H9 (cell line): Measurements from ENCODE around the gene RNF149. TPM values are rescaled to one million over a fixed set of nuclear protein-coding genes. Genes with fewer than 3 reads are reported as not detected.

ENCODE experiments used
- DNase-seq: peaks from one replicate; pipeline ENCODE4 v3.0.0-alpha.2; 2017
- H2AFZ ChIP-seq: one replicate; pipeline ENCODE4 v1.6.1; 2013; ENCODE audit warnings: mild to moderate bottlenecking, low read length, control low read depth, moderate library complexity
- H2AK5ac ChIP-seq: 2 replicates; pipeline ENCODE4 v1.6.1; 2013; ENCODE audit warnings: low read length, control low read depth, mixed read lengths; ENCODE audit not compliant: insufficient read length
- H2BK120ac ChIP-seq: one replicate; pipeline ENCODE4 v1.6.1; 2013; ENCODE audit warnings: low read depth, mild to moderate bottlenecking, low read length, control low read depth, inconsistent platforms; ENCODE audit not compliant: poor library complexity, severe bottlenecking
- H2BK12ac ChIP-seq: 2 replicates; pipeline ENCODE4 v1.6.1; 2013; ENCODE audit warnings: low read length, control low read depth, mixed read lengths, low read depth; ENCODE audit not compliant: insufficient read length
- H2BK15ac ChIP-seq: 2 replicates; pipeline ENCODE4 v1.6.1; 2013; ENCODE audit warnings: low read depth, low read length, control low read depth
- H2BK20ac ChIP-seq: one replicate; pipeline ENCODE4 v1.6.1; 2013; ENCODE audit warnings: low read depth, mild to moderate bottlenecking, low read length, control low read depth, inconsistent platforms; ENCODE audit not compliant: poor library complexity, severe bottlenecking
- H2BK5ac ChIP-seq: 2 replicates; pipeline ENCODE4 v1.6.1; 2013; ENCODE audit warnings: low read length, control low read depth, mixed read lengths; ENCODE audit not compliant: insufficient read length
- H3K14ac ChIP-seq: 2 replicates; pipeline ENCODE4 v1.6.1; 2013; ENCODE audit warnings: low read length, control low read depth; ENCODE audit not compliant: insufficient read depth
- H3K18ac ChIP-seq: 2 replicates; pipeline ENCODE4 v1.6.1; 2013; ENCODE audit warnings: low read depth, mild to moderate bottlenecking, mixed read lengths, low read length, control low read depth; ENCODE audit not compliant: insufficient read length
- H3K23ac ChIP-seq: 2 replicates; pipeline ENCODE4 v1.6.1; 2013; ENCODE audit warnings: low read length, control low read depth, mixed read lengths, low read depth; ENCODE audit not compliant: insufficient read length
- H3K23me2 ChIP-seq: 2 replicates; pipeline ENCODE4 v1.6.1; 2013; ENCODE audit warnings: low read depth, mild to moderate bottlenecking, mixed read lengths, low read length, control low read depth; ENCODE audit not compliant: insufficient read length, poor library complexity, severe bottlenecking
- H3K27ac ChIP-seq: 2 replicates; pipeline ENCODE4 v1.5.1; 2013; ENCODE audit warnings: low read length, control low read depth, mixed read lengths, low read depth; ENCODE audit not compliant: insufficient read length
- H3K27me3 ChIP-seq: 2 replicates; pipeline ENCODE4 v1.6.1; 2013; ENCODE audit warnings: low read length, control low read depth, inconsistent platforms; ENCODE audit not compliant: insufficient read depth
- H3K4ac ChIP-seq: 2 replicates; pipeline ENCODE4 v1.6.1; 2013; ENCODE audit warnings: low read depth, mild to moderate bottlenecking, control low read depth, inconsistent platforms, low read length, moderate library complexity
- H3K4me1 ChIP-seq: 2 replicates; pipeline ENCODE4 v1.6.1; 2013; ENCODE audit warnings: low read length, control low read depth, inconsistent platforms; ENCODE audit not compliant: insufficient read depth
- H3K4me2 ChIP-seq: 2 replicates; pipeline ENCODE4 v1.6.1; 2013; ENCODE audit warnings: low read length, control low read depth, mixed read lengths; ENCODE audit not compliant: insufficient read length, insufficient read depth
- H3K56ac ChIP-seq: 2 replicates; pipeline ENCODE4 v1.6.1; 2013; ENCODE audit warnings: low read depth, mild to moderate bottlenecking, mixed read lengths, low read length, control low read depth; ENCODE audit not compliant: insufficient read length
- H3K79me1 ChIP-seq: 2 replicates; pipeline ENCODE4 v1.6.1; 2013; ENCODE audit warnings: low read depth, mild to moderate bottlenecking, moderate library complexity, low read length, control low read depth, inconsistent platforms; ENCODE audit not compliant: insufficient read depth, poor library complexity, severe bottlenecking
- H3K79me2 ChIP-seq: 2 replicates; pipeline ENCODE4 v1.6.1; 2013; ENCODE audit warnings: low read length, control low read depth, inconsistent platforms; ENCODE audit not compliant: insufficient read depth
- H3K9ac ChIP-seq: 2 replicates; pipeline ENCODE4 v1.6.1; 2013; ENCODE audit warnings: low read length, control low read depth, mixed read lengths; ENCODE audit not compliant: insufficient read length; ENCODE audit errors: extremely low read depth
- H3K9me3 ChIP-seq: one replicate; pipeline ENCODE4 v1.6.1; 2013; ENCODE audit warnings: low read depth, low read length, inconsistent platforms; ENCODE audit not compliant: control insufficient read depth
- H3T11ph ChIP-seq: one replicate; pipeline ENCODE4 v1.6.1; 2013; ENCODE audit warnings: mild to moderate bottlenecking, low read length, control low read depth, inconsistent platforms
- H4K20me1 ChIP-seq: one replicate; pipeline ENCODE4 v1.6.1; 2013; ENCODE audit not compliant: control insufficient read depth, insufficient read length, insufficient read depth
- H4K5ac ChIP-seq: 2 replicates; pipeline ENCODE4 v1.6.1; 2013; ENCODE audit warnings: low read depth, mild to moderate bottlenecking, mixed read lengths, low read length, control low read depth; ENCODE audit not compliant: insufficient read length
- H4K8ac ChIP-seq: replicated peaks from 2 replicates; pipeline ENCODE4 v1.6.1; 2013; ENCODE audit warnings: low read length, control low read depth, mixed read lengths, low read depth; ENCODE audit not compliant: insufficient read length
- H4K91ac ChIP-seq: 2 replicates; pipeline ENCODE4 v1.6.1; 2013; ENCODE audit warnings: low read depth, mild to moderate bottlenecking, moderate library complexity, mixed read lengths, low read length, control low read depth; ENCODE audit not compliant: insufficient read length
- H3K27ac Mint-ChIP-seq, 3 experiments: 2 replicates in 2 of 3; 3 replicates in 1 of 3; pipeline ENCODE4 v1.8.0; 2020 to 2021; ENCODE audit warnings: mixed read lengths in 3 of 3, mild to moderate bottlenecking in 1 of 3, moderate library complexity in 1 of 3
- H3K27me3 Mint-ChIP-seq: 2 replicates; pipeline ENCODE4 v1.8.0; 2021; ENCODE audit warnings: low read depth, mild to moderate bottlenecking, moderate library complexity, mixed read lengths
- H3K36me3 Mint-ChIP-seq, 3 experiments: 2 replicates in 2 of 3; 3 replicates in 1 of 3; pipeline ENCODE4 v1.8.0; 2020 to 2021; ENCODE audit warnings: low read depth in 3 of 3, mixed read lengths in 3 of 3; ENCODE audit not compliant: insufficient read depth in 1 of 3
- H3K4me1 Mint-ChIP-seq, 2 experiments: 2 replicates each; pipeline ENCODE4 v1.8.0; 2020; ENCODE audit warnings: mixed read lengths in 2 of 2
- H3K4me3 Mint-ChIP-seq, 2 experiments: 2 replicates in 1 of 2; 3 replicates in 1 of 2; pipeline ENCODE4 v1.8.0; 2020 to 2021; ENCODE audit warnings: mild to moderate bottlenecking in 2 of 2, mixed read lengths in 2 of 2, moderate library complexity in 1 of 2
- H3K9me3 Mint-ChIP-seq, 2 experiments: 2 replicates in 1 of 2; 3 replicates in 1 of 2; pipeline ENCODE4 v1.8.0; 2020; ENCODE audit warnings: mild to moderate bottlenecking in 2 of 2, mixed read lengths in 2 of 2, moderate library complexity in 1 of 2
- WGBS: extraction: QIAGEN DNeasy Blood & Tissue Kit; methylation state at CpG from one replicate; pipeline ENCODE4 v1.1.7; 2013; ENCODE audit warnings: missing lambda C conversion rate, low lambda C conversion rate, mixed read lengths; ENCODE audit not compliant: insufficient read length; ENCODE audit errors: extremely low coverage; 5-methylcytosine and 5-hydroxymethylcytosine counted together
- total RNA-seq: library from RNA; stranded (reverse); gene quantifications from 2 replicates; pipeline ENCODE4 v1.2.1, GENCODE V29; 2021
- TF ChIP-seq, protein P1 (sequence below): fragments of 200-600 bp; sonication (generic); conservative IDR thresholded peaks from 3 replicates; pipeline ENCODE4 v1.8.0; 2021; ENCODE audit warnings: antibody characterized with exemption, mild to moderate bottlenecking

RNF149 gene
- total RNA-seq, 1 experiment from 2014 or later = 18.0 TPM

DNA sequence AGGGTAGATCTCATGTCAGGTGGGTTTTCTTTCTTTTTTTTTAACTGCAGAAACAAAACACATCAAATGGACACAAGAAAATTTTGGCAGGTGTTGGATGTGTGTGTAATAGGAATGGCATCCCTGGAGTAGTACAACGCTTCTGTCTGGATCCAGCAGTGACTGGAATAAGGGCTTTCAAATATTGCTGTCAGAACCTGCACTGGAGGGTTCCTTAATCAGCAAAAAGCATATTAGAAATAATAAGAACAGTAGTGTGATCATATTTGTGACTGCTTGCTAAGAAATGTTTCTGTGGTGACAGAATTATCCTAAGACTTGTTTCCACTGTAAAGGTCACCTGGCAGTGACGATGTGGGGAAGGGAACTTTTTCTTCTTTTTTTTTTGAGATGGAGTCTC is 48.0 kb upstream of the RNF149 start:
- H3K4me1 Mint-ChIP-seq = peaks cover 24 to 32% of the 10 kb centered on the region in 2 experiments
- Histone ChIP-seq H3K27me3 (no peaks in the 10 kb centered on the region), H2AFZ (no peak overlapping the region), H3K56ac (no peak overlapping the region), H4K20me1 (no peaks in the 10 kb centered on the region), H3K79me1 (no peaks in the 10 kb centered on the region), H2BK120ac (no peak overlapping the region), H3K4me1 (peaks cover 3% of the 10 kb centered on the region; the same call in 1 of the 2 replicates), H3K14ac (no peak overlapping the region), H3K9me3 (no peaks in the 10 kb centered on the region), H4K8ac (no peak overlapping the region), H3K79me2 (no peaks in the 10 kb centered on the region), H2BK5ac (no peak overlapping the region), H4K5ac (no peak overlapping the region), H4K91ac (no peak overlapping the region), H2AK5ac (no peak overlapping the region), H2BK12ac (no peak overlapping the region), H2BK20ac (no peak overlapping the region), H3T11ph (no peak overlapping the region), H3K4me2 (no peak overlapping the region), H3K27ac (no peak overlapping the region), H3K18ac (no peak overlapping the region), H2BK15ac (no peak overlapping the region), H3K9ac (no peak overlapping the region), H3K4ac (no peak overlapping the region), H3K23ac (no peak overlapping the region), H3K23me2 (no peaks in the 10 kb centered on the region)
- H3K27ac Mint-ChIP-seq = no peak overlapping the region
- TF ChIP-seq, protein P1, sequence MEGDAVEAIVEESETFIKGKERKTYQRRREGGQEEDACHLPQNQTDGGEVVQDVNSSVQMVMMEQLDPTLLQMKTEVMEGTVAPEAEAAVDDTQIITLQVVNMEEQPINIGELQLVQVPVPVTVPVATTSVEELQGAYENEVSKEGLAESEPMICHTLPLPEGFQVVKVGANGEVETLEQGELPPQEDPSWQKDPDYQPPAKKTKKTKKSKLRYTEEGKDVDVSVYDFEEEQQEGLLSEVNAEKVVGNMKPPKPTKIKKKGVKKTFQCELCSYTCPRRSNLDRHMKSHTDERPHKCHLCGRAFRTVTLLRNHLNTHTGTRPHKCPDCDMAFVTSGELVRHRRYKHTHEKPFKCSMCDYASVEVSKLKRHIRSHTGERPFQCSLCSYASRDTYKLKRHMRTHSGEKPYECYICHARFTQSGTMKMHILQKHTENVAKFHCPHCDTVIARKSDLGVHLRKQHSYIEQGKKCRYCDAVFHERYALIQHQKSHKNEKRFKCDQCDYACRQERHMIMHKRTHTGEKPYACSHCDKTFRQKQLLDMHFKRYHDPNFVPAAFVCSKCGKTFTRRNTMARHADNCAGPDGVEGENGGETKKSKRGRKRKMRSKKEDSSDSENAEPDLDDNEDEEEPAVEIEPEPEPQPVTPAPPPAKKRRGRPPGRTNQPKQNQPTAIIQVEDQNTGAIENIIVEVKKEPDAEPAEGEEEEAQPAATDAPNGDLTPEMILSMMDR = no peak
- H3K9me3 Mint-ChIP-seq = no peaks in the 10 kb centered on the region
- no peaks in the 10 kb centered on the region for H3K36me3 Mint-ChIP-seq
- H3K4me3 Mint-ChIP-seq = no peak overlapping the region
- no CpG with 5 or more reads among the region's 2 CpGs for WGBS
- DNase-seq = no peak
- peaks cover 3% of the 10 kb centered on the region; the same call in 1 of the 2 replicates for H3K27me3 Mint-ChIP-seq
